ENCODE measurements around the gene GUCY1A2.

DNA sequence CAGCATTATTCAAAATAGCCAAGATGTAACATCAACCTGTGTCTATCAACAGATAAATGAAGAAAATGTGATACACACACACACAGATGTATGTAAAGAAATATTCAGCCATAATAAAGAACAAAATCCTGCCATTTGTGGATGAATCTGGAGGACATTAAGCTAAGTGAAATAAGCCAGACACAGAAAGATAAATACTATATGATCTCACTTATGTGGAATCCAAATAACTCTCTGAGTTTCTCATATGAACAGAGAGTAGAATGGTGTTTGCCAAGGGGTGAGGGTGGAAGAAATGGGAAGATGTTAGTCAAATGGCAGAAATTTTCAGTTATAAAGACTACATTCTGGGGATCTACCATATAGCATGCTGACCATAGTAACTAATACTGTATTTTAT, 224.2 kb downstream of the GUCY1A2 start:
- TF ChIP-seq EZH2phosphoT487 (IDR thresholded peaks at IDR 0.05; ENCODE audit: insufficient read depth, low read depth) (no peak), EZH2 (IDR thresholded peaks at IDR 0.05; ENCODE audit: insufficient read depth, poor library complexity, severe bottlenecking) (no peak)

Data from GM23248 (cell line).